MCF 10A (cell line): ENCODE data around the gene SDK2. TPM values are rescaled to one million over a fixed set of nuclear protein-coding genes. Genes with fewer than 3 reads are reported as not detected.

Source experiments
- BruUV-seq: library from RNA; stranded (reverse); fragments of 400-500 nt; replicated peaks from 2 replicates; lab custom pipeline; 2021; lab: Mats Ljungman, UMichigan
- CTCF ChIA-PET: fragments of 300-600 bp; sonication (Branson Sonifier 250); formaldehyde crosslinking; extraction: SDS; loops from one replicate; lab custom pipeline; 2021; ENCODE audit warnings: antibody characterized with exemption, inconsistent platforms; lab: Yijun Ruan, JAX
- POLR2A ChIA-PET: fragments of 300-600, 350-650 bp; sonication (Branson Sonifier 250); formaldehyde crosslinking; extraction: SDS; loops from one replicate; lab custom pipeline; 2020; ENCODE audit warnings: antibody characterized with exemption, inconsistent platforms; lab: Yijun Ruan, JAX
- DNase-seq: peaks from one replicate; pipeline ENCODE4 v3.0.0-alpha.2; 2018; ENCODE audit not compliant: unreplicated experiment
- H3K27ac Mint-ChIP-seq: one replicate; pipeline ENCODE4 v1.8.0; 2022; ENCODE audit warnings: mild to moderate bottlenecking, low read depth, mixed read lengths; ENCODE audit not compliant: unreplicated experiment
- H3K27me3 Mint-ChIP-seq: one replicate; pipeline ENCODE4 v1.8.0; 2022; ENCODE audit warnings: mixed read lengths; ENCODE audit not compliant: insufficient read depth, unreplicated experiment
- H3K36me3 Mint-ChIP-seq: one replicate; pipeline ENCODE4 v1.8.0; 2022; ENCODE audit warnings: mild to moderate bottlenecking, moderate library complexity, mixed read lengths; ENCODE audit not compliant: insufficient read depth, unreplicated experiment
- H3K4me1 Mint-ChIP-seq: one replicate; pipeline ENCODE4 v1.8.0; 2022; ENCODE audit warnings: mixed read lengths; ENCODE audit not compliant: insufficient read depth, unreplicated experiment
- H3K4me3 Mint-ChIP-seq: one replicate; pipeline ENCODE4 v1.8.0; 2022; ENCODE audit warnings: mild to moderate bottlenecking, moderate library complexity, mixed read lengths; ENCODE audit not compliant: unreplicated experiment
- H3K9me3 Mint-ChIP-seq: one replicate; pipeline ENCODE4 v1.8.0; 2022; ENCODE audit warnings: mixed read lengths; ENCODE audit not compliant: unreplicated experiment
- CTCF ChIP-seq: fragments of 200-600 bp; IDR thresholded peaks from one replicate; pipeline ENCODE4 v1.8.0; 2022; ENCODE audit warnings: antibody characterized with exemption, mild to moderate bottlenecking; ENCODE audit not compliant: unreplicated experiment
- intact Hi-C: fragments of 100-400 bp; cut with micrococcal nuclease; formaldehyde crosslinking; loops from 2 replicates; pipeline ENCODE4 v1.14.1; 2022
- total RNA-seq: library from RNA; stranded (reverse); gene quantifications from 2 replicates; pipeline ENCODE4 v1.2.3, GENCODE V29; 2022

The SDK2 gene
- total RNA-seq, 1 experiment from 2014 or later, result not detected

GRCh38 chr17:73592079-73592415, 52.2 kb downstream of the SDK2 start:
- no peaks in the 10 kb centered on the region for H3K9me3 Mint-ChIP-seq
- H3K4me3 Mint-ChIP-seq, result no peak overlapping the region
- peaks cover 11% of the 10 kb centered on the region for H3K27me3 Mint-ChIP-seq
- no TSS peak for BruUV-seq
- DNase-seq, result no peak
- no peak overlapping the region for H3K27ac Mint-ChIP-seq
- TF ChIP-seq CTCF, result no peak
- intact Hi-C loops, result no loop called here
- ChIA-PET POLR2A (no interaction called here), CTCF (no interaction called here)
- no peaks in the 10 kb centered on the region for H3K36me3 Mint-ChIP-seq
- peaks cover 5% of the 10 kb centered on the region for H3K4me1 Mint-ChIP-seq

- intact Hi-C loops, result no loop called here
- peaks cover 16% of the 10 kb centered on the region for H3K27me3 Mint-ChIP-seq
- H3K4me3 Mint-ChIP-seq, result no peak overlapping the region
- H3K27ac Mint-ChIP-seq, result no peak overlapping the region
- BruUV-seq, result no TSS peak
- CTCF ChIA-PET, result no interaction called here
- no peaks in the 10 kb centered on the region for H3K9me3 Mint-ChIP-seq
- no peak for TF ChIP-seq CTCF
- DNase-seq, result no peak
- peaks cover 5% of the 10 kb centered on the region for H3K4me1 Mint-ChIP-seq
- H3K36me3 Mint-ChIP-seq, result no peaks in the 10 kb centered on the region
- POLR2A ChIA-PET, result no interaction called here
Observed at GRCh38 chr17:73591296-73592078, 52.8 kb downstream of the SDK2 start.

GRCh38 chr17:73589363-73589980, 54.8 kb downstream of the SDK2 start:
- POLR2A ChIA-PET, result no interaction called here
- CTCF ChIA-PET, result no interaction called here
- no peaks in the 10 kb centered on the region for H3K4me1 Mint-ChIP-seq

More at GRCh38 chr17:73589363-73589980, 54.8 kb downstream of the SDK2 start:
- H3K9me3 Mint-ChIP-seq, result no peaks in the 10 kb centered on the region
- TF ChIP-seq CTCF, result no peak
- no peak overlapping the region for H3K27ac Mint-ChIP-seq
- H3K4me3 Mint-ChIP-seq, result no peak overlapping the region
- no peak for DNase-seq
- no TSS peak for BruUV-seq
- peaks cover 25% of the 10 kb centered on the region for H3K27me3 Mint-ChIP-seq
- H3K36me3 Mint-ChIP-seq, result no peaks in the 10 kb centered on the region
- intact Hi-C loops, result loop anchor here (10.0 kb wide), 1 partner anchor 165 kb away; no protein-coding TSS in a partner anchor
